Right lobe of liver (tissue), 4 donors: Measurements from ENCODE around the gene CLDN20.

Experiments
- POLR2A ChIP-seq: fragments of 450-650 bp; IDR thresholded peaks from one replicate; pipeline ENCODE4 v1.6.1; 2017; ENCODE audit warnings: antibody characterized with exemption, mild to moderate bottlenecking
- TF ChIP-seq, protein P1 (sequence below), 4 donors: fragments of 200-600 bp in 3 of 4; fragments of 450-650 bp in 1 of 4; IDR thresholded peaks; one replicate each; pipeline versions ENCODE4 v1.5.1 to v1.8.0; 2016 to 2022; ENCODE audit warnings: antibody characterized with exemption in 4 of 4, mild to moderate bottlenecking in 2 of 4
- donor health status: DM: no; HTN: no; CAD: no.
- donor health status: DM: no; HTN: no; CAD: no.
- donor health status: DM: no; HTN: yes; CAD: no.

DNA sequence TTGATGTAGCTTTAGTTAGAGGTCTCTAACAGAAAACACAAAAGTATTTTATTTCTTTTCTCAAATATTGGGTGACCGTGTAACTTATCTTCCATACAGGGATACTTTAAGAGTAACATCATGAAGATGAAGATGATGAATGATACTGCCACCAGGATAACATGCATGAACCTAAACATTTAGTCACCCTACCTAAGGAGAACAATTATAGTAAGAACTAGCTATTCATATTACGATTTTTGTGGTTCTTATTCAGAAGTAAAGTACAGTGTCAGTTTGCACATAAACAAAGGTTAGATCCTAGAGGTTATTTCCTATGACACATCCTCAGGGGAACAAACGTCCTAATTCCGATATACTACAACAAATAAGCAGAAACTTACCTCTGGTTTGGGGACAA, 21.0 kb downstream of the CLDN20 start:
- TF ChIP-seq, protein P1, sequence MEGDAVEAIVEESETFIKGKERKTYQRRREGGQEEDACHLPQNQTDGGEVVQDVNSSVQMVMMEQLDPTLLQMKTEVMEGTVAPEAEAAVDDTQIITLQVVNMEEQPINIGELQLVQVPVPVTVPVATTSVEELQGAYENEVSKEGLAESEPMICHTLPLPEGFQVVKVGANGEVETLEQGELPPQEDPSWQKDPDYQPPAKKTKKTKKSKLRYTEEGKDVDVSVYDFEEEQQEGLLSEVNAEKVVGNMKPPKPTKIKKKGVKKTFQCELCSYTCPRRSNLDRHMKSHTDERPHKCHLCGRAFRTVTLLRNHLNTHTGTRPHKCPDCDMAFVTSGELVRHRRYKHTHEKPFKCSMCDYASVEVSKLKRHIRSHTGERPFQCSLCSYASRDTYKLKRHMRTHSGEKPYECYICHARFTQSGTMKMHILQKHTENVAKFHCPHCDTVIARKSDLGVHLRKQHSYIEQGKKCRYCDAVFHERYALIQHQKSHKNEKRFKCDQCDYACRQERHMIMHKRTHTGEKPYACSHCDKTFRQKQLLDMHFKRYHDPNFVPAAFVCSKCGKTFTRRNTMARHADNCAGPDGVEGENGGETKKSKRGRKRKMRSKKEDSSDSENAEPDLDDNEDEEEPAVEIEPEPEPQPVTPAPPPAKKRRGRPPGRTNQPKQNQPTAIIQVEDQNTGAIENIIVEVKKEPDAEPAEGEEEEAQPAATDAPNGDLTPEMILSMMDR (IDR thresholded peaks at IDR 0.05) = no peak
- no peak for TF ChIP-seq POLR2A
